ENCODE data around the gene SPX. TPM values are rescaled to one million over a fixed set of nuclear protein-coding genes. Genes with fewer than 3 reads are reported as not detected.

Gene SPX
- total RNA-seq, 4 donors from 2014 or later, result 0.67 to 2.4 (median 1.2) TPM; not detected in 1

DNA sequence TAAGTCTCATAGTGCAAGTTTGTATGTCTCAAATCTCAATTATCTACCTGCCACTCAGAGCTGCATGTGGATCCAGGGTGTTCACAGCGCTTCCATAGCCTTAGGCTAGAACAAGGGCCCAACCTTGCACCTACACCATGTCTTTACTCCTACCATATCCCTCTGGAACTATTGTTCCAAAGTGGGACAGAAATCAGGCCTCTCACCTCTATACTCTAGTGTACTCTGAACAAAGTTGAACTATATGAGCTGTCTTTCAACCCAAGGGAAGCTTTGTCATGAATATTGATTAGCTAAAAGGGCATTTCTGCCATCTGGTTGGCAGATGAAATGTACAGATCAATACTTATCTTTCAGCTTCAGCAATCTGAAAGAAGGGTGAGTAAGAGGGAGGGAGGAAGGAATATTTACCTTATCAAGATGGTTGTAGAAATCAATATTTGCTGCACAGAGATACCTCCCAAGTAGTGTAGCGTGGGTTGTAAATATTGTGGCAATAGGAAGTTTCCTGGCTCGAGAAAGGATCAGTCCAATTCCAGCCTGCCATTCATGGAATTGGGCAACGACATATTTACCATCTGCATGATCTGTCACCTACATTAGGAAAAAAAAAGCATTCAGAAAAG, 47.8 kb downstream of the SPX start:
- Histone ChIP-seq H3K4me3 (no peak overlapping the region), H3K9me3 (no peaks in the 10 kb centered on the region), H3K27ac (no peak overlapping the region), H3K4me1 (no peaks in the 10 kb centered on the region), H3K36me3 (no peaks in the 10 kb centered on the region), H3K27me3 (no peaks in the 10 kb centered on the region)
- intact Hi-C loops (cut with DNase I; ENCODE audit: low total_unique reads), result no loop called here
- DNase-seq, result no peak
- TF ChIP-seq POLR2A (IDR thresholded peaks at IDR 0.05), result no peak
- TF ChIP-seq, protein P1, sequence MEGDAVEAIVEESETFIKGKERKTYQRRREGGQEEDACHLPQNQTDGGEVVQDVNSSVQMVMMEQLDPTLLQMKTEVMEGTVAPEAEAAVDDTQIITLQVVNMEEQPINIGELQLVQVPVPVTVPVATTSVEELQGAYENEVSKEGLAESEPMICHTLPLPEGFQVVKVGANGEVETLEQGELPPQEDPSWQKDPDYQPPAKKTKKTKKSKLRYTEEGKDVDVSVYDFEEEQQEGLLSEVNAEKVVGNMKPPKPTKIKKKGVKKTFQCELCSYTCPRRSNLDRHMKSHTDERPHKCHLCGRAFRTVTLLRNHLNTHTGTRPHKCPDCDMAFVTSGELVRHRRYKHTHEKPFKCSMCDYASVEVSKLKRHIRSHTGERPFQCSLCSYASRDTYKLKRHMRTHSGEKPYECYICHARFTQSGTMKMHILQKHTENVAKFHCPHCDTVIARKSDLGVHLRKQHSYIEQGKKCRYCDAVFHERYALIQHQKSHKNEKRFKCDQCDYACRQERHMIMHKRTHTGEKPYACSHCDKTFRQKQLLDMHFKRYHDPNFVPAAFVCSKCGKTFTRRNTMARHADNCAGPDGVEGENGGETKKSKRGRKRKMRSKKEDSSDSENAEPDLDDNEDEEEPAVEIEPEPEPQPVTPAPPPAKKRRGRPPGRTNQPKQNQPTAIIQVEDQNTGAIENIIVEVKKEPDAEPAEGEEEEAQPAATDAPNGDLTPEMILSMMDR (IDR thresholded peaks at IDR 0.05), result no peak

DNA sequence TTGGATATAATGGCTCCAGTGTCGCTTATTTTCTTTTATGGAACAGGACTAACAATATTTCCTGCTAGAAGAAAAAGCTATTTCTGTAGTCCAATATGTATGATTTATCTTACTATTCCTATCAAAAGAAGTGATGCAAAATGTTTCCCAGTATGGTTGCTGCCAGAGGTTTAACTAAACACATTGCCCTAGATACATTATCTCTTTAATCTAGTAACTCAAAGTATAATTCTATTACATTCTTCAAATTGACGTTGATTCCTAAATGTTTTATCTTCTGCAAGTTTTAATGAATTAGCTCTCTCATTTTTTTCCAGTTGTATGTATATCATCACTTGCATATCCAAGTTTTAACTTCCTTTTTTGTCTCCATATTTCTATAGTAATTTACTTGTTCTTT, 50.3 kb downstream of the SPX start:
- Histone ChIP-seq H3K36me3 (no peaks in the 10 kb centered on the region), H3K9me3 (no peaks in the 10 kb centered on the region), H3K4me1 (no peaks in the 10 kb centered on the region), H3K27ac (no peak overlapping the region), H3K27me3 (no peaks in the 10 kb centered on the region), H3K4me3 (no peak overlapping the region)
- no peak for TF ChIP-seq POLR2A (IDR thresholded peaks at IDR 0.05)
- TF ChIP-seq, protein P1 (IDR thresholded peaks at IDR 0.05), result no peak
- intact Hi-C loops (cut with DNase I; ENCODE audit: low total_unique reads), result no loop called here
- DNase-seq, result no peak

DNA sequence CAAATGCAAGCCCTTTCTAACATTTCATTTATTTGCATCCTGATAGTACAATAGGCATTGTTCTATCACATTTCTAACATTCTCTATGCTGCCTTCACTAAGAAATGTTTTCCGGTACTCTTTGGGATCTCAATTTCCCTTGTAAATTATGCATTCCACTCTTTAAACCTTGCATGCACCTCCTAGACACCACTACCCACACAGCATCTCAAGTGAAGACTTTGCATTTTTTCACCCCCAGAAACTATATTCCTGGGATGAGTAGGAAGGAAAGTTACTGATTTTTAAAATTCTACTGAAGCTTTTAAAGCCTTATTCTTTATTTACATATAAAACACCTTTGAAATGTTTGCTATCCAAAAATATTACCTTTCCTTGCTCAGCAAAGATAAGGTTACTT, 51.4 kb downstream of the SPX start:
- no peak for TF ChIP-seq POLR2A (IDR thresholded peaks at IDR 0.05)
- TF ChIP-seq, protein P1 (IDR thresholded peaks at IDR 0.05), result no peak
- Histone ChIP-seq H3K4me3 (no peak overlapping the region), H3K4me1 (no peaks in the 10 kb centered on the region), H3K36me3 (no peaks in the 10 kb centered on the region), H3K9me3 (no peaks in the 10 kb centered on the region), H3K27me3 (no peaks in the 10 kb centered on the region), H3K27ac (no peak overlapping the region)
- no peak for DNase-seq
- intact Hi-C loops (cut with DNase I; ENCODE audit: low total_unique reads), result no loop called here

DNA sequence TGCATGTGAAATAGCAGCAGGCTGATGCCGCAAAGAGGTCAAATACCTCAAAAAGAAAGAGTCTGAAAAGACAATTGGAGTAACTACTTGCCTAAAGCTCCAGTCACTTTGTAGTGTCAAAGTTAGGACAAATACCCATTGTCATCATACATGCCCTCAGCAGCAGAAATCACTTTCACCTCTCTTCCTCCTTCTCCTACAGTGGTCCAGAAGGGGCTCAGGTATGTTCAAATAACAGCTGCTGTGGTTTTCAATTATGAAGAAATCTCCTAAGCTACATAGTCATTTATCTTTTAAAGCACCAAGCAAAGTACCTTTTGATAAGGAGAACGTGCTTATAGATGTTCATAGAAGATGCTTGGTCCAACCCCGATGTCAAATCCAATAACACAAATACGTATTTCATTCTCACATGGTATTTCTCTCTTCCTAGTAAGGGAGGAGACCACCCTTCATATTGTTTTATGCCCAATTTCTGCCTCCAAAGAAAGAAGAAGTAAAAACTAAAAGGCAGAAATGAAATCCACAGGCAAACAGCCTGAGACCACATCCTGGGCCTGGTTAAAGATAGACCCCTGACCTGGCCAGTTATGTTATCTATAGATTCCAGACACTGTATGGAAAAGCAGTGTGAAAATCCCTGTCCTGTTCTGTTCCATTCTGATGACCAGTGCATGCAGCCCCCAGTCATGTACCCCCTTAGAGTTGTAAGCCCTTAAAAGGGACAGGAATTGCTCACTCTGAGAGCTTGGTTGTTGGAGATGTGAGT, 54.8 kb downstream of the SPX start:
- no peaks in the 10 kb centered on the region for H3K27me3 ChIP-seq
- no peak overlapping the region for H3K27ac ChIP-seq
- no peaks in the 10 kb centered on the region for H3K36me3 ChIP-seq
- no peak for DNase-seq
- no peaks in the 10 kb centered on the region for H3K4me1 ChIP-seq
- intact Hi-C loops (cut with DNase I; ENCODE audit: low total_unique reads), result no loop called here
- H3K9me3 ChIP-seq, result no peaks in the 10 kb centered on the region
- no peak for TF ChIP-seq POLR2A (IDR thresholded peaks at IDR 0.05)
- TF ChIP-seq, protein P1 (IDR thresholded peaks at IDR 0.05), result no peak
- H3K4me3 ChIP-seq, result no peak overlapping the region

Other genes starting within 250 kb of the SPX start
- gene SLCO1A2, start 191.4 kb upstream of the SPX start, total RNA-seq, result not detected
- not detected for gene IAPP, start 153.4 kb upstream of the SPX start, total RNA-seq
- gene PYROXD1, start 88.6 kb upstream of the SPX start, total RNA-seq, result 10 to 100 TPM in 3 of 4 donors, 1 to 10 TPM in 1; 4.4 to 24.7 (median 18.1) TPM
- gene RECQL, start 24.7 kb upstream of the SPX start, total RNA-seq, result 10 to 100 TPM; 15.4 to 99.0 (median 24.3) TPM
- gene GOLT1B, start 24.5 kb upstream of the SPX start, total RNA-seq, result 10 to 100 TPM; 14.1 to 70.0 (median 31.4) TPM
- gene GYS2, start 78.6 kb downstream of the SPX start, total RNA-seq, result not detected
- gene LDHB, start 131.5 kb downstream of the SPX start, total RNA-seq, result 100 to 1,000 TPM; 154 to 558 (median 252) TPM
- 10 to 100 TPM in 2 of 4 donors, 1 to 10 TPM in 2; 6.1 to 44.9 (median 13.0) TPM for gene KCNJ8, start 248.4 kb downstream of the SPX start, total RNA-seq